PC-3 (cell line): ENCODE results near the gene PRM1. TPM values are rescaled to one million over a fixed set of nuclear protein-coding genes. Genes with fewer than 3 reads are reported as not detected.
"Not testable (repeated sequence)": the region's sequence is repeated elsewhere in the genome, so short reads cannot be mapped to it uniquely, and the experiment has no call there.

Experiments used
- ATAC-seq: fragments of 200-7000 bp; cut with Tn5 transposase; 2 replicates; pipeline ENCODE4 v1.9.1; 2020; ENCODE audit warnings: mild to moderate bottlenecking, moderate library complexity
- BruUV-seq: library from RNA; stranded (reverse); fragments of 400-500 nt; replicated peaks from 2 replicates; lab custom pipeline; 2021; lab: Mats Ljungman, UMichigan
- CTCF ChIA-PET: fragments of 300-600 bp; sonication (Branson Sonifier 250); formaldehyde crosslinking; loops from one replicate; lab custom pipeline; 2022; ENCODE audit warnings: antibody characterized with exemption; lab: Charles Lee
- POLR2A ChIA-PET: fragments of 300-600 bp; sonication (Branson Sonifier 250); formaldehyde crosslinking; loops from one replicate; lab custom pipeline; 2022; ENCODE audit warnings: antibody characterized with exemption; ENCODE audit not compliant: unreplicated experiment; lab: Charles Lee
- DNase-seq: peaks from one replicate; pipeline ENCODE4 v3.0.0-alpha.2; 2015
- H2AFZ ChIP-seq: fragments of 300-600 bp; sonication (generic); 2 replicates; pipeline ENCODE4 v1.6.0; 2016; ENCODE audit warnings: antibody characterized with exemption, low read length
- H3F3A ChIP-seq: fragments of 300-600 bp; sonication (generic); one replicate; pipeline ENCODE4 v1.6.0; 2017; ENCODE audit warnings: antibody characterized with exemption, low read length, control low read depth, mild to moderate bottlenecking; ENCODE audit not compliant: unreplicated experiment
- H3K27ac ChIP-seq: fragments of 300-600 bp; sonication (generic); 2 replicates; pipeline ENCODE4 v1.5.1; 2016; ENCODE audit warnings: mild to moderate bottlenecking, low read length
- H3K27me3 ChIP-seq: fragments of 300-600 bp; sonication (generic); 2 replicates; pipeline ENCODE4 v1.6.1; 2016; ENCODE audit warnings: low read length, mixed read lengths
- H3K36me3 ChIP-seq: fragments of 300-600 bp; sonication (generic); 2 replicates; pipeline ENCODE4 v1.6.1; 2016; ENCODE audit warnings: low read depth, mixed run types, low read length, mixed read lengths
- H3K4me1 ChIP-seq: fragments of 300-600 bp; sonication (generic); 2 replicates; pipeline ENCODE4 v1.5.1; 2016; ENCODE audit warnings: low read length; ENCODE audit not compliant: insufficient read depth
- H3K4me2 ChIP-seq: fragments of 300-600 bp; sonication (generic); 2 replicates; pipeline ENCODE4 v1.6.0; 2016; ENCODE audit warnings: low read length
- H3K4me3 ChIP-seq: fragments of 300-600 bp; sonication (generic); 2 replicates; pipeline ENCODE4 v1.5.1; 2016; ENCODE audit warnings: mild to moderate bottlenecking, low read length, mixed read lengths
- H3K79me2 ChIP-seq: fragments of 300-600 bp; sonication (generic); 2 replicates; pipeline ENCODE4 v1.6.1; 2017; ENCODE audit warnings: low read length, mixed read lengths
- H3K9ac ChIP-seq: fragments of 300-600 bp; sonication (generic); 2 replicates; pipeline ENCODE4 v1.6.0; 2016; ENCODE audit warnings: mild to moderate bottlenecking, low read length
- H3K9me2 ChIP-seq: fragments of 300-600 bp; sonication (generic); replicated peaks from 2 replicates; pipeline ENCODE4 v1.6.1; 2016; ENCODE audit warnings: mixed run types, low read length, mixed read lengths
- H3K9me3 ChIP-seq: fragments of 300-600 bp; sonication (generic); 2 replicates; pipeline ENCODE4 v1.6.1; 2016; ENCODE audit warnings: low read length, mixed read lengths
- H4K20me1 ChIP-seq: fragments of 300-600 bp; sonication (generic); 2 replicates; pipeline ENCODE4 v1.6.1; 2016; ENCODE audit warnings: low read length, mixed read lengths
- CTCF ChIP-seq: fragments of 300-600 bp; sonication (generic); conservative IDR thresholded peaks from 2 replicates; pipeline ENCODE4 v1.5.1; 2017; ENCODE audit warnings: antibody characterized with exemption, low read depth, mild to moderate bottlenecking, low read length
- EZH2 ChIP-seq: fragments of 300-600 bp; sonication (generic); IDR thresholded peaks from one replicate; pipeline ENCODE4 v1.6.1; 2017; ENCODE audit warnings: antibody characterized with exemption, mild to moderate bottlenecking, low read length; ENCODE audit not compliant: unreplicated experiment
- EZH2phosphoT487 ChIP-seq: fragments of 300-600 bp; sonication (generic); IDR thresholded peaks from 2 replicates; pipeline ENCODE4 v1.6.1; 2018; ENCODE audit warnings: mild to moderate bottlenecking, antibody characterized with exemption, low read length, borderline replicate concordance
- intact Hi-C: fragments of 100-400 bp; cut with micrococcal nuclease; formaldehyde crosslinking; loops from 2 replicates; pipeline ENCODE4 v1.9.0; 2023
- total RNA-seq: library from RNA; depleted of rRNA; stranded (reverse); fragments of >200 nt; gene quantifications from 2 replicates; pipeline ENCODE4 v1.2.3, GENCODE V29; 2014

PRM1 gene
- total RNA-seq, 1 experiment from 2014 or later: not detected

GRCh38 chr16:11299865-11300559 is 18.9 kb upstream of the PRM1 start:
- BruUV-seq: no TSS peak
- TF ChIP-seq EZH2phosphoT487 (no peak), EZH2 (no peak), CTCF (no peak)
- intact Hi-C loops: no loop called here

GRCh38 chr16:11298950-11299547 is 17.9 kb upstream of the PRM1 start:
- H3K9ac ChIP-seq, intact Hi-C loops, CTCF ChIA-PET: not testable (repeated sequence)

More at GRCh38 chr16:11299865-11300559, 18.9 kb upstream of the PRM1 start:
- Histone ChIP-seq H3K27ac (no peak overlapping the region), H3K4me3 (no peak overlapping the region), H3K9me3 (no peaks in the 10 kb centered on the region), H3K9ac (no peak overlapping the region), H3K79me2 (no peaks in the 10 kb centered on the region), H3K27me3 (no peaks in the 10 kb centered on the region), H2AFZ (no peak overlapping the region), H3K4me1 (no peaks in the 10 kb centered on the region; the same call in 1 of the 2 replicates), H3K36me3 (no peaks in the 10 kb centered on the region), H4K20me1 (no peaks in the 10 kb centered on the region), H3F3A (no peaks in the 10 kb centered on the region), H3K4me2 (no peak overlapping the region), H3K9me2 (no peaks in the 10 kb centered on the region)
- DNase-seq: no peak
- ChIA-PET CTCF (no interaction called here), POLR2A (no interaction called here)
- ATAC-seq: no peak

GRCh38 chr16:11298143-11298900 is 17.2 kb upstream of the PRM1 start:
- no peak for ATAC-seq
- DNase-seq: no peak
- no peak overlapping the region for H2AFZ ChIP-seq
- BruUV-seq: no TSS peak
- H3K27me3 ChIP-seq: no peaks in the 10 kb centered on the region
- no peaks in the 10 kb centered on the region for H3K9me2 ChIP-seq
- H4K20me1 ChIP-seq: no peaks in the 10 kb centered on the region
- no peak overlapping the region for H3K4me2 ChIP-seq
- intact Hi-C loops: no loop called here
- CTCF ChIA-PET: no interaction called here
- POLR2A ChIA-PET: interaction anchor here (0.6 kb wide), 1 partner anchor 65 kb away, joined by 3 read pairs; no protein-coding TSS in a partner anchor
- H3K4me1 ChIP-seq: no peaks in the 10 kb centered on the region; the same call in 1 of the 2 replicates
- H3K4me3 ChIP-seq: no peak overlapping the region
- H3K79me2 ChIP-seq: no peaks in the 10 kb centered on the region
- TF ChIP-seq EZH2phosphoT487 (no peak), EZH2 (no peak), CTCF (no peak)
- H3K27ac ChIP-seq: no peak overlapping the region
- no peak overlapping the region for H3K9ac ChIP-seq
- H3F3A ChIP-seq: no peaks in the 10 kb centered on the region
- H3K36me3 ChIP-seq: no peaks in the 10 kb centered on the region
- no peaks in the 10 kb centered on the region for H3K9me3 ChIP-seq

More at GRCh38 chr16:11298950-11299547, 17.9 kb upstream of the PRM1 start:
- POLR2A ChIA-PET, ATAC-seq, H3K36me3 ChIP-seq, H2AFZ ChIP-seq, BruUV-seq, H3K4me3 ChIP-seq, H3K4me2 ChIP-seq, H3K9me3 ChIP-seq, H3K79me2 ChIP-seq, H3K27ac ChIP-seq, H4K20me1 ChIP-seq, H3F3A ChIP-seq, H3K27me3 ChIP-seq, H3K4me1 ChIP-seq, H3K9me2 ChIP-seq, DNase-seq: not testable (repeated sequence)
